Measurements from ENCODE around the gene DPPA4.

The DPPA4 gene

GRCh38 chr3:109316162-109316730 lies 21.1 kb downstream of the DPPA4 start, which contains the start of gene DPPA2:
DPPA2 (minus strand) TSS chr3:109316517; CDS start chr3:109314542, 1,975 bp downstream.
- no peak for TF ChIP-seq CTCF (IDR thresholded peaks at IDR 0.05; ENCODE audit: insufficient read depth, low read length, poor library complexity, severe bottlenecking)
- H3K4me3 ChIP-seq (replicated peaks; ENCODE audit: low read depth, low read length) = no peak within 1 kb of the TSS
- no peaks in the 10 kb centered on the region for H3K27me3 ChIP-seq (replicated peaks; ENCODE audit: control insufficient read depth, insufficient read depth, low read length)
- no peaks in the 10 kb centered on the region for H3K36me3 ChIP-seq (ENCODE audit: control insufficient read depth, insufficient read depth, low read length)
- no peak for DNase-seq (ENCODE audit: extremely low read depth, insufficient read length)

- H3K4me3 ChIP-seq (replicated peaks; ENCODE audit: low read depth, low read length) = no peak overlapping the region
- no peak for TF ChIP-seq CTCF (IDR thresholded peaks at IDR 0.05; ENCODE audit: insufficient read depth, low read length, poor library complexity, severe bottlenecking)
- no peaks in the 10 kb centered on the region for H3K36me3 ChIP-seq (ENCODE audit: control insufficient read depth, insufficient read depth, low read length)
- DNase-seq (ENCODE audit: extremely low read depth, insufficient read length) = no peak
- H3K27me3 ChIP-seq (replicated peaks; ENCODE audit: control insufficient read depth, insufficient read depth, low read length) = no peaks in the 10 kb centered on the region
Observed at GRCh38 chr3:109313061-109313460, 24.3 kb downstream of the DPPA4 start.

GRCh38 chr3:109297496-109297895 lies 39.9 kb downstream of the DPPA4 start:
- no peak for TF ChIP-seq CTCF (IDR thresholded peaks at IDR 0.05; ENCODE audit: insufficient read depth, low read length, poor library complexity, severe bottlenecking)
- Histone ChIP-seq H3K27me3 (replicated peaks; ENCODE audit: control insufficient read depth, insufficient read depth, low read length) (no peaks in the 10 kb centered on the region), H3K4me3 (replicated peaks; ENCODE audit: low read depth, low read length) (no peak overlapping the region), H3K36me3 (ENCODE audit: control insufficient read depth, insufficient read depth, low read length) (no peaks in the 10 kb centered on the region)
- DNase-seq (ENCODE audit: extremely low read depth, insufficient read length) = no peak

GRCh38 chr3:109284071-109284470 lies 53.3 kb downstream of the DPPA4 start:
- Histone ChIP-seq H3K27me3 (replicated peaks; ENCODE audit: control insufficient read depth, insufficient read depth, low read length) (no peaks in the 10 kb centered on the region), H3K4me3 (replicated peaks; ENCODE audit: low read depth, low read length) (no peak overlapping the region), H3K36me3 (ENCODE audit: control insufficient read depth, insufficient read depth, low read length) (no peaks in the 10 kb centered on the region)
- no peak for DNase-seq (ENCODE audit: extremely low read depth, insufficient read length)
- no peak for TF ChIP-seq CTCF (IDR thresholded peaks at IDR 0.05; ENCODE audit: insufficient read depth, low read length, poor library complexity, severe bottlenecking)

- H3K36me3 ChIP-seq (ENCODE audit: control insufficient read depth, insufficient read depth, low read length) = no peaks in the 10 kb centered on the region
- DNase-seq (ENCODE audit: extremely low read depth, insufficient read length) = no peak
- no peak for TF ChIP-seq CTCF (IDR thresholded peaks at IDR 0.05; ENCODE audit: insufficient read depth, low read length, poor library complexity, severe bottlenecking)
Observed at GRCh38 chr3:109278546-109278945, 58.8 kb downstream of the DPPA4 start.

GRCh38 chr3:109278141-109278540 lies 59.2 kb downstream of the DPPA4 start:
- no peaks in the 10 kb centered on the region for H3K27me3 ChIP-seq (replicated peaks; ENCODE audit: control insufficient read depth, insufficient read depth, low read length)
- no peak for DNase-seq (ENCODE audit: extremely low read depth, insufficient read length)
- no peak for TF ChIP-seq CTCF (IDR thresholded peaks at IDR 0.05; ENCODE audit: insufficient read depth, low read length, poor library complexity, severe bottlenecking)
- H3K36me3 ChIP-seq (ENCODE audit: control insufficient read depth, insufficient read depth, low read length) = no peaks in the 10 kb centered on the region
- H3K4me3 ChIP-seq (replicated peaks; ENCODE audit: low read depth, low read length) = no peak overlapping the region

More at GRCh38 chr3:109278546-109278945, 58.8 kb downstream of the DPPA4 start:
- H3K4me3 ChIP-seq (replicated peaks; ENCODE audit: low read depth, low read length) = no peak overlapping the region
- H3K27me3 ChIP-seq (replicated peaks; ENCODE audit: control insufficient read depth, insufficient read depth, low read length) = no peaks in the 10 kb centered on the region

Data from GM06990 (cell line).